Bone marrow (tissue), 2 donors: Measurements from ENCODE around the gene VIM.

Experiments used
- DNase-seq, 2 donors: peaks; one replicate each; lab custom pipeline; 2025; lab: John Stamatoyannopoulos, UW

Gene VIM

DNA sequence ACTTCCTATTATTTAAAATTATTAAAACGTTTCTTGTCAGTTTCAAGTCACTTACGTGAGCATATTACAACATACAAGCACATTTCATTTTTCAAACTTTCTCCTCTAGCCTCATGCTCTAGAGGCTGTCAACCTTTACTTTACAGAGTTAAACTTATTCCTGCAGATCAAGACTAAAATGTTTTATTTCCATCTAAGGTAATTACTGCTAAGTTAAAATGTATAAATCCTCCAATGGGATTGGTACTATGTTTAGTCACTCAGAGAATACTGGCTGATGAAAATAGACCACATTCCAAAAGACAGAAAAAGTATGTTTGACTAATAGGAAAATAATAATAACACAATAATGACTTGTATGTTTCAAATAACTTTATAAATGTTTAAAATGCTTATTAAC is 18.2 kb upstream of the VIM start:
- DNase-seq = no peak

GRCh38 chr10:17210361-17210760 is 17.7 kb upstream of the VIM start:
- DNase-seq = no peak

DNA sequence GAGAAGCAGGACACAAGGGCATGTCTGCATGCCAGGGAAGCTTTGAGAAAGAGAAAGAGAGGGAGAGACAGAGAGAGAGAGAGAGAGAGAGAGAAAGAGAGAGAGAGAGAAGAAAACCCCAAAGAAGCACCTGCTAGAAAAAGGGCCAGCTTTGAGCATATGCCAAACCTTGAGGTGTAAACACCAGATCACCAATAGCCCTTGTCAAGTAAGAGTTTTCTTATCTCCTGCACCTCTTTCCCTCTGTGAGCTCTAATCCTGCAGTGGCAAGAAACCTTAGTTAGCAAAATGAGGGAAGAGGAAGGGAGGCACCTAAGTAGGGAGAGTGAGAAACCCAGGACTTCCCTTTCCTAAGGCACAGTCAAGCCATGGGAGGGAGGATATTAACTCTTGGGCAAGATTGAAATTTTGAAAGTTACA is 15.2 kb upstream of the VIM start:
- peak in 1 of 2 donors; percentile 11 for DNase-seq

- DNase-seq = no peak
Measured at GRCh38 chr10:17213646-17214349, 14.2 kb upstream of the VIM start.

- DNase-seq = no peak
Measured at GRCh38 chr10:17214526-17214925, 13.5 kb upstream of the VIM start.

DNA sequence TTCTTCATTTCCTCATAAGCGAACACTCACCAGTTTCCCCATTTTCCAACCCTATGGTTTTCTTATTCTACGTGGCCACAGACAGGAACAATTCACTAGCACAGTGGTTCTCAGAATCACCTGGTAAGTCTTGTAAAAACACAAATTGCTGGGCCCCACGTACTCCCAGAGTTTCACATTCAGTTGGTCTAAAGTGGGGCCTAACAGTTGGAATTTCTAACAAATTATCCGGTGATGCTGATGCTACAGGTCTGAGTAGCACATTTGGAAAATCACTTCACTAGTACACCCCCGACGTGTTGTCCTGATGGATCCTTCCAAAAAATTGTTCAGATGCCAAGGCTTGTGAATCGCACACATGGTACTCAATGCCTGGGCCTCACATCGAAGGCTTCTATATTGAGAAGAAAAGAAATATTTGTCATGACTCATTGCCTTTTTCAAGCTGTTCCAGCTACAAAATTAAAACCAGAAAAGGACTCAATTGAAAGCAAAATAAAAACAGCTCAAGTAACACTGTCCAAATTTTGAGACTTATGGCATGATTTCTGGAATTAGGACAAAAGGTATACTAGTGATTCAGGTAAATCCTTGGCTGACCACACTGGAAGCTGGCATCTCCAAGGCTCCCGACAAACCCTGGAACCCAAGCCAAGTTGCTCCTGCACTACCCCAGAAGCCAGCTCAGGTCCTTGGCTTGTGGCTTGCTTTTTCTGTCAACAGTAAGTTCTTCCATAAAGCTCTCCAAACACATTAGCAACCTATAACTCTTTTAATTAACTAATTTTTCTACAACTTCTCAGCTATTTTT is 12.9 kb upstream of the VIM start:
- DNase-seq = no peak

DNA sequence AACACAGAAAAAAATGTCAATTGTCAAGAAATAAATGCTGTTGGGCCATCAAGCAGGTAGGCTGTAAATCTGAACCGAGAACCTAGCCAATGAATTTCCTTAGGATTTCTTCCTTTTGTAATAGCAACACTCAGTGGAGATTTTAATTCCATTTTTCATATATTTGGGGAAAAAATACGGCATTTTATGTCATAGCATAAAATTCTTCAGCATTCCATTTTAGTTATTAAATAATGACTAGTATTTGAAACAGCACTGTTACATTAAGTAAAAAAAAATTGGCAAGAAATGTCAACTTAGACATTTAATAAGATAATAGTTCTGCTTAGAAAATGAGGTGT is 12.3 kb upstream of the VIM start:
- DNase-seq = no peak

DNA sequence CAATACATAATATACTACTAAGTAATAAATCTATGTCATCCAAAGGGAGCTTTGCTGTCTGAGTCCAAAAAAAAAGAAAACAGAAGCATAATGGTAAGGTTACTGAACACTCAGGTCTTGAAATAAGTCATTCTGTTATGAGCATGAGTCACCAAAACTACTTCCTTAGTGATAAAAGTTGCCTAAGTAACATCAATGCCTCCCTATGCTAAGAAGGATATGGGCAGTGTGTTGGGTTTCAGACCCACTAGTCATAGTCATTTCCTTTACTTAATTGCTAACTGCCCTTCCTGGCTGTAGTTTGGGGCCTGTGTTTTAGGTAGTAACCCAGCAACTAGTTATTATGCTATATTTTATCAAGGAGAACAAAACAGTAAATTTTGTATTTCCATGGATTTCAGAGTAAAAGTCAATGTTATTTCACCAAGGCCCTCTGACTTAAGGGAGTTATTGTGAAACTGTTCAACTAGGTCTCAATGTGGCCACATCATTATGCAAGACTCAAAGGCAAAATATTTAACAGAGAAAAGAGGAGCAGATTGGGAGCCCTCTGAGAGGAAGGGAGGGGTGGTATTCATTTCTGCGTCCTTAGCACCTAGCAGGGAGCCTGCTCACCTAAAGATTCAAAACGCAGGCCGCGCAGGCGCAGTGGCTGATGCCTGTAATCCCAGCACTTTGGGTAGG is 11.7 kb upstream of the VIM start:
- DNase-seq = peak in 1 of 2 donors; percentile 95

DNA sequence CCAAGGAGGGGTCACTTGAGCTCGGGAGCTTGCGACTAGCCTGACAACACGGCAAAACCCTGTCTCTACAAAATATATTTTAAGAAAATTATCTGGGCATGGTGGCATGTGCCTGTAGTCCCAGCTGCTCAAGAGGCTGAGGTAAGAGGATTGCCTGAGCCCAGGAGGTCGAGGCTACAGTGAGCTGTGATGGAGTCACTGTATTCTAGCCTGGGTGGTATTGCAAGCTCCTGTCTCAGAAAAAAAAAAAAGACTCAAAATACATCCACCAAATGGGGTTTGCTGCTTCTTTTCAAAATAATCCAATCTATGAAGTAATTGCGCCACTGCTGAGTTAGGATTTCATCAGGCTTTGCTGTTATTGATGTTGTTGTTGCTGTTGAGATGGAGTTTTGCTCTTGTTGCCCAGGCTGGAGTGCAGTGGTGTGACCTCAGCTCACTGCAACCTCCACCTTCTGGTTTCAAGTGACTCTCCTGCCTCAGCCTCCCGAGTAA is 11.1 kb upstream of the VIM start:
- peak in 1 of 2 donors; percentile 34 for DNase-seq

- no peak for DNase-seq
Measured at GRCh38 chr10:17217631-17218232, 10.3 kb upstream of the VIM start.

GRCh38 chr10:17219024-17219423 is 9.0 kb upstream of the VIM start:
- no peak for DNase-seq

DNA sequence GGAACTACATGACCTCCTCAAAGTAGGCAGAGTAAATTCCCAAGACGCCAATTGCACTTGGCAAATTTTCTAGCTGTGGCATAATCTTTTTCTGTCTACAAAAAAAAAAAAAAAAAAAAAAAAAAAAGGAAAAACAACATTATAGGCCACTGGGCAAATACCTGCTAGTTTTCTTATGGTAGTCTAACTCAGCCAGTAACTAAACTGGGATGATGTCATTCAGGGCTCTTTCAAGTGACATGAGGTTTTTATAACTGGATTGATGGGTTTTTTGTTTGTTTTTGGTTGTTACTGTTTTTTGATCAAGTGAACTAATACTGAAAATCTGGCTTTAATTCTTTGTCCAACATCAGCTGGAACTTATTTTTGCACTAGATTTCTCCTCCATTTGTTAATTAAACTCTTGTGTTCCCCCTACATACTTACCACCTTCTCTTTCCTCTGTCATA is 7.4 kb upstream of the VIM start:
- no peak for DNase-seq

GRCh38 chr10:17222329-17222728 is 5.7 kb upstream of the VIM start:
- no peak for DNase-seq

DNA sequence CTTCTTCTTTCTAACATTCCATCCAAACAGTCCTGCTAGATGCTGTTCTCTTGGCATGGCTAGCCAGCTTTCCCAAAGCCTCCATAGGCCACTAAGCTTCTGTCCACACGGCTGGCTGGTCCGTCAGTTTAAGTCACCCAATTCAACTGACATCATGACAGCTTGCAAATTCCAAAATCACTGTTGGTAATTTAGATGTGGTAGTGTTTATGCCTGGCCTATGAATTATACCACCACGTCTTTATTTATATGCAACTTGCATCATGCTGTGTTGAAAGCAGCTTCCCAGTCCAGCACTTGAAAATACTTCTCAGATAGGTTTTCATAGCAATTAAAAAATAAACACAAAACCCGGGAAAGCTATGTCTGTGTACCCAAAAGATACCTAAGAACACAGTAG is 2.2 kb upstream of the VIM start:
- DNase-seq = no peak

- DNase-seq = no peak
Measured at GRCh38 chr10:17226891-17227303, 1.1 kb upstream of the VIM start.

- DNase-seq = no peak
Measured at GRCh38 chr10:17227367-17228090, 512 bp upstream of the VIM start.

GRCh38 chr10:17229016-17229716 is 1.1 kb downstream of the VIM start:
- DNase-seq = peak; percentile 72 to 98

DNA sequence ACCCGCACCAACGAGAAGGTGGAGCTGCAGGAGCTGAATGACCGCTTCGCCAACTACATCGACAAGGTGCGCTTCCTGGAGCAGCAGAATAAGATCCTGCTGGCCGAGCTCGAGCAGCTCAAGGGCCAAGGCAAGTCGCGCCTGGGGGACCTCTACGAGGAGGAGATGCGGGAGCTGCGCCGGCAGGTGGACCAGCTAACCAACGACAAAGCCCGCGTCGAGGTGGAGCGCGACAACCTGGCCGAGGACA is 1.6 kb downstream of the VIM start:
- DNase-seq = no peak

DNA sequence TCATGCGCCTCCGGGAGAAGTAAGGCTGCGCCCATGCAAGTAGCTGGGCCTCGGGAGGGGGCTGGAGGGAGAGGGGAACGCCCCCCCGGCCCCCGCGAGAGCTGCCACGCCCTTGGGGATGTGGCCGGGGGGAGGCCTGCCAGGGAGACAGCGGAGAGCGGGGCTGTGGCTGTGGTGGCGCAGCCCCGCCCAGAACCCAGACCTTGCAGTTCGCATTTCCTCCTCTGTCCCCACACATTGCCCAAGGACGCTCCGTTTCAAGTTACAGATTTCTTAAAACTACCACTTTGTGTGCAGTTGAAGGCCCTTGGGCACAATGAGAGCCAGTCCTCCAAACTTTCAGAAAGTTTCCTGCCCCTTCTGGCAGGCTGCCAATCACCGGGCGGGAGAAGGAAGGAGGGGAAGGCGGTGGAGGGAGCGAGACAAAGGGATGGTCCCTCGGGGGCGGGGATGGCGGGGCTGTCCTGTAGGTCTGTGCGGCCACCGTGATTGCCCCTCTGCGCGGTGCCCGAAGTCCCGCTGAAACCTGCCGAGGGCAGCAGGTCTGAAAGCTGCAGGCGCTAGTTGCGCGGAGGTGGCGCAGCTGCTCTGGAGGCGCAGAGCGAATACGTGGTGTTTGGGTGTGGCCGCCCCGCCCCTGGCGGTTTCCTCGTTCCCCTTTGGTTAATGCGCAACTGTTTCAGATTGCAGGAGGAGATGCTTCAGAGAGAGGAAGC is 2.1 kb downstream of the VIM start:
- DNase-seq = peak; percentile 91 to 93

GRCh38 chr10:17231788-17232187 is 3.7 kb downstream of the VIM start:
- no peak for DNase-seq
